ENCODE results near the gene ARSI. TPM values are rescaled to one million over a fixed set of nuclear protein-coding genes. Genes with fewer than 3 reads are reported as not detected.
A peak's percentile ranks its signal among the peaks of the same experiment; 100 is the strongest.

The ARSI gene
- total and polyA plus RNA-seq, 2 of the 4 experiments (the other 2 are of a cell fraction), result 14.8 to 15.2 TPM

- no peak overlapping the region for H3K56ac ChIP-seq (ENCODE audit: extremely low read depth, insufficient read depth, low read length)
- ATAC-seq (ENCODE audit: low read depth) (no peak), DNase-seq (no peak)
- peaks cover 0 to 8% of the 10 kb centered on the region in 2 experiments; a peak in 2 of 4 replicates for H3K79me1 ChIP-seq (ENCODE audit: low read depth in 1 of 2, low read length in 2 of 2)
- peaks cover 34% of the 10 kb centered on the region for H3K9me1 ChIP-seq (ENCODE audit: insufficient read depth, low read length)
- 0 out of 2 replicates have a peak overlapping the region, but pooled peaks have one; percentile 13 for H3K4ac ChIP-seq (ENCODE audit: low read depth, low read length)
- no peaks in the 10 kb centered on the region for H3K9me3 ChIP-seq (ENCODE audit: control insufficient read depth, insufficient read depth, low read length)
- no peak overlapping the region for H3K27ac ChIP-seq (ENCODE audit: insufficient read depth, low read length)
- H2BK20ac ChIP-seq (ENCODE audit: low read depth, low read length), result peak overlapping the region; percentile 69; the same call in 1 of the 2 replicates
- H4K91ac ChIP-seq (ENCODE audit: insufficient read depth, low read depth, low read length), result peak overlapping the region; percentile 11; the same call in 1 of the 2 replicates
- TF ChIP-seq SMC3 (IDR thresholded peaks at IDR 0.05; ENCODE audit: low read depth, low read length) (no peak), CHD1 (IDR thresholded peaks at IDR 0.05; ENCODE audit: low read depth, low read length) (no peak), POLR2A (IDR thresholded peaks at IDR 0.05; ENCODE audit: low read depth, low read length) (no peak), RCOR1 (IDR thresholded peaks at IDR 0.05; ENCODE audit: insufficient replicate concordance, low read length) (no peak)
- H3K23ac ChIP-seq (ENCODE audit: low read depth, low read length), result no peak overlapping the region
- H4K20me1 ChIP-seq (ENCODE audit: insufficient read depth, low read length), result peaks cover 5% of the 10 kb centered on the region; the same call in 1 of the 2 replicates
- H2BK15ac ChIP-seq (ENCODE audit: low read depth, low read length), result 0 out of 3 replicates have a peak overlapping the region, but pooled peaks have one; percentile 66
- ChIA-PET CTCF (no interaction called here), POLR2A (ENCODE audit: unreplicated experiment) (no interaction called here)
- in situ Hi-C loops (cut with MboI; ENCODE audit: low sequenced_read_pairs), result no loop called here
- intact Hi-C loops (cut with micrococcal nuclease), result no loop called here
- H3K27me3 ChIP-seq (ENCODE audit: control insufficient read depth, insufficient read depth, low read length), result no peaks in the 10 kb centered on the region
- no peak overlapping the region for H3K4me3 ChIP-seq (ENCODE audit: insufficient read depth, low read depth, low read length)
- no peak overlapping the region for H2AK9ac ChIP-seq (replicated peaks; ENCODE audit: low read depth, low read length, poor library complexity)
- 0 out of 2 replicates have a peak overlapping the region, but pooled peaks have one; percentile 11 for H2BK120ac ChIP-seq (ENCODE audit: low read depth, low read length)
- H3K36me3 ChIP-seq (ENCODE audit: control insufficient read depth, insufficient read depth, low read length), result no peaks in the 10 kb centered on the region
- dilution Hi-C loops (cut with HindIII; ENCODE audit: low sequenced_read_pairs, unreplicated experiment), result no loop called here
- H3K18ac ChIP-seq (ENCODE audit: low read depth, low read length), result no peak overlapping the region
- BruUV-seq (replicated peaks), result no TSS peak
- H4K8ac ChIP-seq (ENCODE audit: low read depth in 2 of 2, low read length in 2 of 2), result no peak overlapping the region
- H2AK5ac ChIP-seq (ENCODE audit: low read depth, low read length), result peak overlapping the region; percentile 39
- H3K14ac ChIP-seq (replicated peaks; ENCODE audit: low read depth, low read length), result no peak overlapping the region
- no CpG with 5 or more reads among the region's 1 CpG for WGBS, 2 experiments (ENCODE audit: extremely low coverage in 2 of 2, insufficient read length in 1 of 2)
- no peak overlapping the region for H4K5ac ChIP-seq (ENCODE audit: low read depth, low read length)
- H3K4me1 ChIP-seq (ENCODE audit: control insufficient read depth, insufficient read depth, low read length), result peaks cover 30% of the 10 kb centered on the region
- no peak overlapping the region for H3K4me2 ChIP-seq (ENCODE audit: low read depth, low read length)
- H3K9ac ChIP-seq (ENCODE audit: low read depth, low read length), result no peak overlapping the region
- H2AFZ ChIP-seq (replicated peaks; ENCODE audit: low read length, poor library complexity), result no peak overlapping the region
- no peak overlapping the region for H2BK5ac ChIP-seq (ENCODE audit: low read depth, low read length, poor library complexity, severe bottlenecking)
These were observed 18.5 kb upstream of the ARSI start for GRCh38 chr5:150321211-150321610.
